Neutrophil (primary cell): ENCODE results near the gene LRRC36.

Experiments used
- H3K27ac ChIP-seq: fragments of 200-600 bp; sonication (generic); 2 replicates; pipeline ENCODE4 v1.5.1; 2016; ENCODE audit warnings: mild to moderate bottlenecking, moderate library complexity
- H3K27me3 ChIP-seq: fragments of 200-600 bp; sonication (generic); 2 replicates; pipeline ENCODE4 v1.6.0; 2016; ENCODE audit warnings: mild to moderate bottlenecking
- H3K36me3 ChIP-seq: fragments of 200-600 bp; sonication (generic); 2 replicates; pipeline ENCODE4 v1.5.1; 2017
- H3K4me1 ChIP-seq, 2 experiments: fragments of 200-600 bp in 1 of 2; sonication (generic) in 1 of 2; 1 replicate in 1 of 2; 2 replicates in 1 of 2; pipeline versions ENCODE4 v1.5.1 to v1.6.1; 2013 to 2016; ENCODE audit warnings: low read depth in 1 of 2, low read length in 1 of 2, mild to moderate bottlenecking in 1 of 2, moderate library complexity in 1 of 2; ENCODE audit not compliant: control insufficient read depth in 1 of 2, insufficient read depth in 1 of 2
- H3K4me3 ChIP-seq, 2 experiments: fragments of 200-600 bp in 1 of 2; sonication (generic) in 1 of 2; 1 replicate in 1 of 2; 2 replicates in 1 of 2; pipeline ENCODE4 v1.5.1; 2013 to 2016; ENCODE audit warnings: low read depth in 1 of 2, low read length in 1 of 2, mild to moderate bottlenecking in 1 of 2, moderate library complexity in 1 of 2
- H3K9me3 ChIP-seq: fragments of 200-600 bp; sonication (generic); 2 replicates; pipeline ENCODE4 v1.5.1; 2016
- CTCF ChIP-seq: fragments of 200-600 bp; sonication (generic); IDR thresholded peaks from 2 replicates; pipeline ENCODE4 v1.5.1; 2016; ENCODE audit warnings: antibody characterized with exemption

LRRC36 gene

GRCh38 chr16:67389911-67390815 is 63.5 kb downstream of the LRRC36 start:
- Histone ChIP-seq H3K9me3 (no peaks in the 10 kb centered on the region), H3K27me3 (peaks cover 45% of the 10 kb centered on the region), H3K4me1 (peaks cover 40 to 47% of the 10 kb centered on the region in 2 experiments), H3K4me3 (peak overlapping the region; percentile 23 to 28), H3K36me3 (no peaks in the 10 kb centered on the region), H3K27ac (peak overlapping the region; percentile 63)
- TF ChIP-seq CTCF = no peak

GRCh38 chr16:67390816-67391423 is 64.3 kb downstream of the LRRC36 start:
- no peak for TF ChIP-seq CTCF
- Histone ChIP-seq H3K4me1 (peaks cover 43 to 49% of the 10 kb centered on the region in 2 experiments), H3K27me3 (peaks cover 53% of the 10 kb centered on the region), H3K36me3 (no peaks in the 10 kb centered on the region), H3K9me3 (no peaks in the 10 kb centered on the region), H3K27ac (peak overlapping the region; percentile 63), H3K4me3 (peak overlapping the region; percentile 23 to 28)

GRCh38 chr16:67391424-67392300 is 65.0 kb downstream of the LRRC36 start:
- Histone ChIP-seq H3K4me3 (no peak overlapping the region), H3K36me3 (no peaks in the 10 kb centered on the region), H3K27ac (no peak overlapping the region), H3K4me1 (peaks cover 43 to 49% of the 10 kb centered on the region in 2 experiments), H3K9me3 (no peaks in the 10 kb centered on the region), H3K27me3 (peaks cover 60% of the 10 kb centered on the region)
- TF ChIP-seq CTCF = no peak

GRCh38 chr16:67392301-67393059 is 65.9 kb downstream of the LRRC36 start:
- H3K9me3 ChIP-seq = no peaks in the 10 kb centered on the region
- H3K36me3 ChIP-seq = no peaks in the 10 kb centered on the region
- peaks cover 61% of the 10 kb centered on the region for H3K27me3 ChIP-seq
- no peak for TF ChIP-seq CTCF
- H3K27ac ChIP-seq = no peak overlapping the region
- peaks cover 43 to 49% of the 10 kb centered on the region in 2 experiments for H3K4me1 ChIP-seq
- H3K4me3 ChIP-seq = no peak overlapping the region
